ENCODE measurements around the gene PTK6. TPM values are rescaled to one million over a fixed set of nuclear protein-coding genes. Genes with fewer than 3 reads are reported as not detected.

The PTK6 gene
- total RNA-seq, 2 experiments from 2014 or later, result 0.13 to 2.0 TPM

GRCh38 chr20:63558804-63559484 is 21.8 kb upstream of the PTK6 start:
- H4K20me1 ChIP-seq (ENCODE audit: insufficient read depth, low read length), result no peaks in the 10 kb centered on the region
- DNase-seq (ENCODE audit: low spot score), result no peak
- no peaks in the 10 kb centered on the region for H3K36me3 ChIP-seq (ENCODE audit: insufficient read depth, low read length)
- POLR2A ChIA-PET, result no interaction called here
- no peaks in the 10 kb centered on the region for H3K9me3 ChIP-seq (ENCODE audit: low read length)
- no peak overlapping the region for H2AFZ ChIP-seq (ENCODE audit: low read length)
- CTCF ChIA-PET (ENCODE audit: unreplicated experiment), result no interaction called here
- no peak for TF ChIP-seq EZH2phosphoT487 (IDR thresholded peaks at IDR 0.05; ENCODE audit: borderline replicate concordance, low read depth, low read length)
- TF ChIP-seq CTCF (conservative IDR thresholded peaks at IDR 0.05; ENCODE audit: low read length), result no peak
- H3K9me2 ChIP-seq (ENCODE audit: insufficient read depth, low read length), result no peaks in the 10 kb centered on the region
- no peaks in the 10 kb centered on the region for H3K79me2 ChIP-seq (ENCODE audit: insufficient read depth, low read depth, low read length)
- peaks cover 12% of the 10 kb centered on the region for H3K4me1 ChIP-seq (ENCODE audit: insufficient read depth, low read length, poor library complexity, severe bottlenecking)
- no peak overlapping the region for H3K4me2 ChIP-seq (ENCODE audit: low read length)
- BruUV-seq (replicated peaks), result no TSS peak
- intact Hi-C loops (cut with micrococcal nuclease; ENCODE audit: unreplicated experiment), result no loop called here
- no peak overlapping the region for H3K27ac ChIP-seq (ENCODE audit: low read depth, low read length, poor library complexity, severe bottlenecking)
- no peak overlapping the region for H3K4me3 ChIP-seq (ENCODE audit: low read depth, low read length, poor library complexity, severe bottlenecking)

GRCh38 chr20:63557481-63557891 is 20.3 kb upstream of the PTK6 start:
- CTCF ChIA-PET (ENCODE audit: unreplicated experiment), result no interaction called here
- POLR2A ChIA-PET, result interaction anchor here (0.6 to 1.2 kb wide), 2 partner anchors 15 to 17 kb away, joined by 3 to 4 read pairs; partner anchors contain the start of gene HELZ2
- Histone ChIP-seq H3K4me2 (ENCODE audit: low read length) (no peak overlapping the region), H3K9me2 (ENCODE audit: insufficient read depth, low read length) (no peaks in the 10 kb centered on the region), H2AFZ (ENCODE audit: low read length) (no peak overlapping the region), H3K27ac (ENCODE audit: low read depth, low read length, poor library complexity, severe bottlenecking) (no peak overlapping the region), H4K20me1 (ENCODE audit: insufficient read depth, low read length) (no peaks in the 10 kb centered on the region), H3K79me2 (ENCODE audit: insufficient read depth, low read depth, low read length) (no peaks in the 10 kb centered on the region), H3K36me3 (ENCODE audit: insufficient read depth, low read length) (no peaks in the 10 kb centered on the region), H3K4me3 (ENCODE audit: low read depth, low read length, poor library complexity, severe bottlenecking) (no peak overlapping the region), H3K4me1 (ENCODE audit: insufficient read depth, low read length, poor library complexity, severe bottlenecking) (peaks cover 24% of the 10 kb centered on the region), H3K9me3 (ENCODE audit: low read length) (no peaks in the 10 kb centered on the region)
- TF ChIP-seq EZH2phosphoT487 (IDR thresholded peaks at IDR 0.05; ENCODE audit: borderline replicate concordance, low read depth, low read length), result no peak
- TF ChIP-seq CTCF (conservative IDR thresholded peaks at IDR 0.05; ENCODE audit: low read length), result no peak
- intact Hi-C loops (cut with micrococcal nuclease; ENCODE audit: unreplicated experiment), result no loop called here
- BruUV-seq (replicated peaks), result no TSS peak
- no peak for DNase-seq (ENCODE audit: low spot score)

- BruUV-seq (replicated peaks), result no TSS peak
- no peak overlapping the region for H3K4me3 ChIP-seq (ENCODE audit: low read depth, low read length, poor library complexity, severe bottlenecking)
- H3K9me2 ChIP-seq (ENCODE audit: insufficient read depth, low read length), result no peaks in the 10 kb centered on the region
- no peak for DNase-seq (ENCODE audit: low spot score)
- no peak overlapping the region for H2AFZ ChIP-seq (ENCODE audit: low read length)
- POLR2A ChIA-PET, result interaction anchor here (0.6 to 1.2 kb wide), 2 partner anchors 15 to 17 kb away, joined by 3 to 4 read pairs; partner anchors contain the start of gene HELZ2
- TF ChIP-seq CTCF (conservative IDR thresholded peaks at IDR 0.05; ENCODE audit: low read length), result no peak
- no peak for TF ChIP-seq EZH2phosphoT487 (IDR thresholded peaks at IDR 0.05; ENCODE audit: borderline replicate concordance, low read depth, low read length)
- no peak overlapping the region for H3K4me2 ChIP-seq (ENCODE audit: low read length)
- intact Hi-C loops (cut with micrococcal nuclease; ENCODE audit: unreplicated experiment), result no loop called here
- no peaks in the 10 kb centered on the region for H3K36me3 ChIP-seq (ENCODE audit: insufficient read depth, low read length)
- no peaks in the 10 kb centered on the region for H4K20me1 ChIP-seq (ENCODE audit: insufficient read depth, low read length)
- H3K79me2 ChIP-seq (ENCODE audit: insufficient read depth, low read depth, low read length), result no peaks in the 10 kb centered on the region
- peaks cover 30% of the 10 kb centered on the region for H3K4me1 ChIP-seq (ENCODE audit: insufficient read depth, low read length, poor library complexity, severe bottlenecking)
- CTCF ChIA-PET (ENCODE audit: unreplicated experiment), result no interaction called here
- H3K27ac ChIP-seq (ENCODE audit: low read depth, low read length, poor library complexity, severe bottlenecking), result no peak overlapping the region
- H3K9me3 ChIP-seq (ENCODE audit: low read length), result no peaks in the 10 kb centered on the region
These were observed 19.8 kb upstream of the PTK6 start for GRCh38 chr20:63556873-63557478.
